Measurements from ENCODE around the gene GOLGA6L7.
"Not testable (repeated sequence)": the region's sequence is repeated elsewhere in the genome, so short reads cannot be mapped to it uniquely, and the experiment has no call there.

The GOLGA6L7 gene

DNA sequence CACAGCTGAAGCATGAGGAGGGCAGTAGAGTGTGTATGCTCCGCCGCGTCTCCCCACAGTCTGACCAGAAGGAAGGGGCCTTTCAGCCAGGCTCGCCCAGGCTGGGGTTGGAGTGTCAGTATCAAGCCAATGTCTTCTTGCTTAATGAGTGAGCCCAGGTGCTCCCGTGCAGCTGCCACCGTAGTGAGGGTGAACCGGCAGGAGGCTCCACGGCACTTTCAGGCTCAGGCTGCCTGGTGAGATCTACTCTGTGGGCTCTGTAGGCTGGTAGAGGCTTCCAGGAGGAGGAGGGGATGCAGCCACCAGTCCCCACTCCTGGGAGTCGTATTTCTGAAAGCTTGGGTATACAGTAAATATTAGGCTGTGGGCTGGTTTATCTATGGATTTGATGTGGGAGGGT is 8.2 kb downstream of the GOLGA6L7 start:
- not testable (repeated sequence) for DNase-seq

- DNase-seq = not testable (repeated sequence)
Observed at GRCh38 chr15:28834957-28835585, 13.4 kb downstream of the GOLGA6L7 start.

DNA sequence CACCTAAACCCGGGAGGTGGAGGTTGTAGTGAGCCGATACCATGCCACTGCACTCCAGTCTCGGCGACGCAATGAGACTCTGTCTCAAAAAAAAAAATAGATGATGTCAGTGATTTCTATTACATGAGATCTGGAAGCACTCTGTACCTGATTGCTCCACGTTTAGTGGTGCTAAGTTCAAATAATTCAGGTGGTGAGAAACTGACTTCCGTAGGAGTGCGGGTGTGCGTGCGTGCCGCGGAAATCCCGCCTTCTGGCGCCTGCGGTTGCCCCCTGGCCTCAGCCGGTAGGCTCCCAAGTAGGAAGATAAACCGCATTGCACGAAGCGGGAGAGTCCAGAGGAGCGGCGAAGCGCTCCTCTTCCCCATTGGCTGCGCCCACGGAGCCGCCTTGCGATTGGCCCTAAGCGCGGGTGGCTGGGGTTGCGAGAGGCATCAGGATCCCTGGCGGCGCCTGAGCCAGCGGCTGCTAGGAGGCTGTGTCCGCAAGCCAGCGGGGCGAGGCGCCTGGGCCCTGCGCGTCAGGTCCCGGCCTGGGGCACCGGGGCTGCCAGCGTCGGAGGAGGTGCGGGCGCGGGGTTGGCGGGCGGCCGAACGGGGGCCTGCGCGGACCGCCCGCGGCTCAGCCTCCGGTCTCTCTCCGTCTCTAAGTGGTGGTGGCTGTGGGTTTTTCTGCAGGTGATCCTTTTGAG is 16.4 kb downstream of the GOLGA6L7 start:
- DNase-seq = peak; percentile 86

DNA sequence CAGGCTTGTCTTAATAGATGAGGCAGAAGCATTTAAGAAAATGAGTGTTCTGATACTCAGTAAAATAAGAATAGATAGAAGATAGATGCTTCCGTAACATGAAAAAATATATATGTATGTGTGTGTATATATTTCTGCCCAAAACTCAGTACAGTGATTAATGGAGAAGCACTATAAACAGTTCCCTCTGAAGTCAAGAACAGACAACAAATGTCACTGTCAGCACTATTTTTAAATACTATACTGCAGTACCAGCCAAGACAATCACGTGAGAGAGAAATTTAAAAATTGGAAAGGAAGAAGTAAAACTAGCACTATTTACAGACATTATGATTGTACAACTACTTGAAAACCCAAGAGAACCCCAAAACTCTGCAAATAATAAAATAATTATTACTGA is 27.0 kb downstream of the GOLGA6L7 start:
- not testable (repeated sequence) for DNase-seq

- DNase-seq = not testable (repeated sequence)
Observed at GRCh38 chr15:28819930-28820295, 28.5 kb downstream of the GOLGA6L7 start.

- DNase-seq = not testable (repeated sequence)
Observed at GRCh38 chr15:28819019-28819929, 29.2 kb downstream of the GOLGA6L7 start.

DNA sequence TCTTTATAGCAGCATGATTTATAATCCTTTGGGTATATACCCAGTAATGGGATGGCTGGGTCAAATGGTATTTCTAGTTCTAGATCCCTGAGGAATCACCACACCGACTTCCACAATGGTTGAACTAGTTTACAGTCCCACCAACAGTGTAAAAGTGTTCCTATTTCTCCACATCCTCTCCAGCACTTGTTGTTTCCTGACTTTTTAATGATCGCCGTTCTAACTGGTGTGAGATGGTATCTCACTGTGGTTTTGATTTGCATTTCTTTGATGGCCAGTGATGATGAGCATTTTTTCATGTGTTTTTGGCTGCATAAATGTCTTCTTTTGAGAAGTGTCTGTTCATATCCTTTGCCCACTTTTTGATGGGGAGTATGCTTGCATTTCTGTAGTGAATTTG is 30.3 kb downstream of the GOLGA6L7 start:
- DNase-seq = not testable (repeated sequence)

GRCh38 chr15:28814059-28814458 is 34.4 kb downstream of the GOLGA6L7 start:
- DNase-seq = not testable (repeated sequence)

DNA sequence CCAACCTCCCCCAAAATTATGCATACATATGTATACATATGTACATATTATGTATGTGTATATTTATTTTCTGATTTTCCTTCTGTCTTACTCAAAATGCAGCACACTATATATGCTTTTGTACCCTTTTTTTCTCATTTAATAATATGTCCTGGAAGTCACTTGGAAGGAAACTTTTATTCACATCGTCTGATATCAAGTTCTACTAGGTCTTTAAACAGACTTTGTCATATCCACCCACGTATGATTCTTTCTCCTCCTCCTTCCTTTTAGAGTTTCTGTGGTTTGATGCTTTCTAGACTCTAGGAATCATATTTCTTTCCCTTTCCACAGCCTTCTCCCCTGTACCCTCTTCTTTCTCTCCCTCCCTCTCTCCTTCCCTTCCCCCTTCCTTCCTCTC is 35.1 kb downstream of the GOLGA6L7 start:
- not testable (repeated sequence) for DNase-seq

DNA sequence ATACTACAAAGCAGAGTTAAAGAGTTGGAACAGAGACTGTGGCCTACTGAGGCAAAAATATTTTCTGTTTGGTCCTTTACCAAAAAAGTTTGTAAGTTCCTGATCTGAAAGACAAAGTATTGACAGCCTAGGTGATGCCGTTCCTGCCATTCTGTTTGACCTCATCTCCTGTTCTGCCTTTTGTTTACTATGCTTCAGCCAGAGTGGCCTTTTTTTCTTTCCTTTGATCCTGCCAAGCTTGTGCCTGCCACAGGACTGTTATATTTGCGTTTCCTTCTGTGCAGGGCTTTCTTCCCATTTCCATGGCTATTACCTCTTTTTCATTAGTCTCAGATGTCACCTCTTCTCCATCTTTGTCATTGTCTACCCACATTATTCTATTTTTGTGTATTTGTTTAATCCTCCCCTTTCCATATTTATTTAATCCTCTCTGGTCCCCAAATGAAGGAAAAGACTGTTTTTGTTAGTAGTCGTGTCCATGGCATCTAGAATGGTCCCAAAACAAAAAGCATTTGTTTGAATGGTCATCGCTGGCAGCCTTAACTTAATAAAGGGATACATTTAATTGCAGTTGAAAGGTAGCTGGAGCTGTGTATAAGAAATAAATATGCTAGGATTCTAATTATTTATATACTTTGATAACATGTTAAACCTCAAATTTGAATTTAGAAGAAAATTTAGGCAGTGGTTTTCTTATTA is 36.4 kb downstream of the GOLGA6L7 start:
- not testable (repeated sequence) for DNase-seq

DNA sequence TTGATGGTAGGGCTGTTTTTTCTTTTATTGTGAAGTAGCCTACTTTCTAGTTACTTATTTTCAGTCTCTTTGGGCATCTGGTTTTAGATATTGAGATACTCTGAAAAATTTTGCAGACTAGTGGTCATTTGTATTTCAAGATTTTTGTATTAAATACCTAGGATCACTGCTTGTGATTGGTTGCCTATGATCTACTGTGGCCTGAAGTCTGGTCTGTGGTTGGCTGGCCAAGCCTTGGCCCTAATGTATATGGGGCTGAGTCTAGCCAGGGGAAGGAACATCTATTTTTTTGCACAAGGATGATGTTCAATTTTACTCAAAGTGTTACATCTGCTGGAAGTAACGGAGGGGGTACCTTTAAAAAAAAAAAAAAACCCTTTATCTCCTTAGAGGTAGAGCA is 38.0 kb downstream of the GOLGA6L7 start:
- not testable (repeated sequence) for DNase-seq

GRCh38 chr15:28808136-28808535 is 40.3 kb downstream of the GOLGA6L7 start:
- not testable (repeated sequence) for DNase-seq

GRCh38 chr15:28800366-28800765 is 48.1 kb downstream of the GOLGA6L7 start:
- DNase-seq = not testable (repeated sequence)

- not testable (repeated sequence) for DNase-seq
Observed at GRCh38 chr15:28798234-28798633, 50.2 kb downstream of the GOLGA6L7 start.

DNA sequence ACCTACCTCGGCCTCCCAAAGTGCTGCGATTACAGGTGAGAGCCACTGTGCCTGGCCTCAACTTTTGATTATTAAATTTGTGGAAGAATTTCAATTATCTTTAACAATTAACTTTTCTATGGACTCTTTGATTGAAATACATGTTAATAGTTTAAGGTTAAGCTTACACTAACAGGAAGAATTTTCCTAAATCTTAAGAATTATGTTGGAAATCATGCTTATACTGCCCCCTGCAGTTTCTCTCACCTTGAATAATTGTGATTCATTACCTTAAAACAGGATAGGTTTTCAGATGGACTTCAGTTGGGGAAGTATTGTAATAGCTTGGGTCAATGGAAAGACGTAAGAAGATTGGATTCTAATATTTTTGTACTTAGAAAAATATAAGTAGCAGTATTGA is 54.2 kb downstream of the GOLGA6L7 start:
- DNase-seq = not testable (repeated sequence)
